AG04450 (cell line): ENCODE results near the gene CDC26. TPM values are rescaled to one million over a fixed set of nuclear protein-coding genes. Genes with fewer than 3 reads are reported as not detected.

ENCODE experiments used
- CTCF ChIA-PET: fragments of 300-600, 350-600 bp; formaldehyde crosslinking; extraction: SDS; loops from one replicate; lab custom pipeline; 2022; ENCODE audit warnings: antibody characterized with exemption, inconsistent platforms; lab: Charles Lee
- POLR2A ChIA-PET: fragments of 350-600 bp; formaldehyde crosslinking; extraction: SDS; loops from one replicate; lab custom pipeline; 2021; ENCODE audit warnings: antibody characterized with exemption, inconsistent platforms; lab: Yijun Ruan, JAX
- DNase-seq: peaks from one replicate; pipeline ENCODE4 v3.0.0-alpha.2; 2011; ENCODE audit warnings: low read depth, low spot score
- H3K27ac ChIP-seq: one replicate; pipeline ENCODE4 v1.5.1; 2012; ENCODE audit warnings: low read depth, low read length, control low read depth
- H3K27me3 ChIP-seq: one replicate; pipeline ENCODE4 v1.6.0; 2012; ENCODE audit warnings: low read length; ENCODE audit not compliant: control insufficient read depth, insufficient read depth
- H3K4me3 ChIP-seq: 2 replicates; pipeline ENCODE4 v1.5.1; 2011; ENCODE audit warnings: mild to moderate bottlenecking, low read depth, low read length, control low read depth
- H3K9me3 ChIP-seq: 2 replicates; pipeline ENCODE4 v1.5.1; 2012; ENCODE audit warnings: low read length; ENCODE audit not compliant: control insufficient read depth, insufficient read depth
- polyA plus RNA-seq: library from polyadenylated mRNA; depleted of rRNA; stranded (reverse); fragments of >200 nt; gene quantifications from 2 replicates; pipeline ENCODE4 v1.2.3, GENCODE V29; 2011
- TF ChIP-seq, protein P1 (sequence below): IDR thresholded peaks from 2 replicates; pipeline ENCODE4 v1.5.1; 2011; ENCODE audit warnings: low read depth, low read length, control low read depth, inconsistent platforms

Gene CDC26
- polyA plus RNA-seq, 1 experiment, result 52.6 TPM

DNA sequence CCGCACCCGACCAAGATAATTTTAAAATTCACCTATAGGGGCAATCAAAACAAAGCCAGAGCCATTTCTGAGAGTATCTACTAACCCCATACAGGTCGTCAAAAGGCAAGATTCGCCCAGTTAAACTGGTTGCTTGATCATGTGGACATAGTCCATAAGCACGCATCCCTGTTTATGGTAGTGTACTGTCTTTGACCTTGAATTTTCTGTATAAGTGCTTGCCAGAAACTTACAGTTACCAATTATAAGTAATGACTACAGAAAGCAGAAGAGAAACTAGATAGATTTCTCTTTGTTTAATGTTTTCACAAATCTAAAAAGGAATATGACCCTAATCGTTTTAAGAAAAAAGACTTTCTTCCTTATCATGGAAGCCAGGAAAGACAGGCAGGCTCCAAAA, 28.4 kb downstream of the CDC26 start:
- H3K27me3 ChIP-seq, result no peaks in the 10 kb centered on the region
- H3K4me3 ChIP-seq, result no peak overlapping the region
- POLR2A ChIA-PET, result interaction anchor here (0.7 kb wide), 1 partner anchor 25 kb away, joined by 4 read pairs; no protein-coding TSS in a partner anchor
- TF ChIP-seq, protein P1, sequence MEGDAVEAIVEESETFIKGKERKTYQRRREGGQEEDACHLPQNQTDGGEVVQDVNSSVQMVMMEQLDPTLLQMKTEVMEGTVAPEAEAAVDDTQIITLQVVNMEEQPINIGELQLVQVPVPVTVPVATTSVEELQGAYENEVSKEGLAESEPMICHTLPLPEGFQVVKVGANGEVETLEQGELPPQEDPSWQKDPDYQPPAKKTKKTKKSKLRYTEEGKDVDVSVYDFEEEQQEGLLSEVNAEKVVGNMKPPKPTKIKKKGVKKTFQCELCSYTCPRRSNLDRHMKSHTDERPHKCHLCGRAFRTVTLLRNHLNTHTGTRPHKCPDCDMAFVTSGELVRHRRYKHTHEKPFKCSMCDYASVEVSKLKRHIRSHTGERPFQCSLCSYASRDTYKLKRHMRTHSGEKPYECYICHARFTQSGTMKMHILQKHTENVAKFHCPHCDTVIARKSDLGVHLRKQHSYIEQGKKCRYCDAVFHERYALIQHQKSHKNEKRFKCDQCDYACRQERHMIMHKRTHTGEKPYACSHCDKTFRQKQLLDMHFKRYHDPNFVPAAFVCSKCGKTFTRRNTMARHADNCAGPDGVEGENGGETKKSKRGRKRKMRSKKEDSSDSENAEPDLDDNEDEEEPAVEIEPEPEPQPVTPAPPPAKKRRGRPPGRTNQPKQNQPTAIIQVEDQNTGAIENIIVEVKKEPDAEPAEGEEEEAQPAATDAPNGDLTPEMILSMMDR, result no peak
- no peak for DNase-seq
- CTCF ChIA-PET, result no interaction called here
- H3K9me3 ChIP-seq, result no peaks in the 10 kb centered on the region
- H3K27ac ChIP-seq, result no peak overlapping the region

DNA sequence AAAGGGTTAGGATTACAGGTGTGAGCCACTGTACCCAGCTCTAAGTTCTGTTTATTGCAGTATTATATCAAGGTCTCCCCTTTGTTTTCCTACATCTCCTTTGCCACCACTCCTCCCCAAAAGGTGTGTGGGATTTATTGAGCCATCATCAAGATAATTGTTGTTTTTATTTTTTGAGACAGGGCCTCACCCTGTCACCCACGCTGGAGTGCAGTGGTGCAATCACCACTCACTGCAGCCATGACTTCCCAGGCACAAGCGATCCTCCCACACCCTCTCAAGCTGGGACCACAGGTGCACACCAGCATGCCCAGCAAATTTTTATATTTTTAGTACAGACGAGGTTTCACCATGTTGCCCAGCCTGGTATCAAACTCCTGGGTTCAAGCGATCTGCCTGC, 29.5 kb downstream of the CDC26 start:
- CTCF ChIA-PET, result no interaction called here
- H3K9me3 ChIP-seq, result no peaks in the 10 kb centered on the region
- no peak for DNase-seq
- no peak overlapping the region for H3K27ac ChIP-seq
- no peaks in the 10 kb centered on the region for H3K27me3 ChIP-seq
- TF ChIP-seq, protein P1, result no peak
- POLR2A ChIA-PET, result interaction anchor here (0.7 kb wide), 1 partner anchor 24 kb away, joined by 4 read pairs; no protein-coding TSS in a partner anchor
- no peak overlapping the region for H3K4me3 ChIP-seq

DNA sequence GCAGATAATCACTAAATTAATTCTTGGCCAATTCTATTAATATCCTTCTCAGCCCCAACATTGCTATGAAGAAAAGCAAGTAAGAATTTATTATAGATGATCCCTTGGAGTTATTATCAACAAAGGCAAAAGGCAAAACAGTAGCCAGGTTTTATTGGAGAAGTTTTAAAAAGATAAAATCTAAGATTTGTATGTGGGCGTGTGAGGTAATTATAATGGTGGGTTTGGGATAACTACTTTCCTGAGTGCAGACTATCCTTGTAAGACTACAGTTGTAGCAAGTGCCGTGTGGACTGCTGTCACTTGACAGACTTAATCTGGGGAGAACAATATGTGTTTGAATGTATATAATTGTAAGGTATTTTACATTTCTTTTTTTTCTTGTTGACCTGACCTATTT, 30.8 kb downstream of the CDC26 start:
- no peak for DNase-seq
- Histone ChIP-seq H3K27ac (no peak overlapping the region), H3K4me3 (no peak overlapping the region), H3K9me3 (no peaks in the 10 kb centered on the region), H3K27me3 (no peaks in the 10 kb centered on the region)
- ChIA-PET CTCF (no interaction called here), POLR2A (no interaction called here)
- TF ChIP-seq, protein P1, result no peak

DNA sequence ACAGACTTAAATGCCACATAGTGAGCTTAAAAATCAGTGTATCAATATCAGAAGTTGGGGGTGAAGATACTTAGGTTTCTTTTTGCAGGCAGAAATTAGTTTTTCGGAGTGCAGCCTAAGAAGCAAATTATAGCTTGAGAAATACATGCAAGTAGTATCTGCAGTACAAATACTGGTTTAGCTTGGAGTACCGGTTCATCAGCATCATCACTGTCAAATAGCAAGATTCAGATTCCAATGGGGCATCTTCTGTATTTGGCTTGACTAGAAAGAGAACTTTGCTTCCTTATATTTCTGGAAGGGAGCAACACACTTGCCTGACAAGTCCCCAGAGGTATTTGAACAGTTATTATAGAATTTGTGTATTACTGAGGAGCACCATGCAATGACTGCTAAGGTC, 34.2 kb downstream of the CDC26 start:
- no peak overlapping the region for H3K4me3 ChIP-seq
- DNase-seq, result no peak
- ChIA-PET CTCF (no interaction called here), POLR2A (no interaction called here)
- no peaks in the 10 kb centered on the region for H3K27me3 ChIP-seq
- TF ChIP-seq, protein P1, result no peak
- no peak overlapping the region for H3K27ac ChIP-seq
- no peaks in the 10 kb centered on the region for H3K9me3 ChIP-seq

DNA sequence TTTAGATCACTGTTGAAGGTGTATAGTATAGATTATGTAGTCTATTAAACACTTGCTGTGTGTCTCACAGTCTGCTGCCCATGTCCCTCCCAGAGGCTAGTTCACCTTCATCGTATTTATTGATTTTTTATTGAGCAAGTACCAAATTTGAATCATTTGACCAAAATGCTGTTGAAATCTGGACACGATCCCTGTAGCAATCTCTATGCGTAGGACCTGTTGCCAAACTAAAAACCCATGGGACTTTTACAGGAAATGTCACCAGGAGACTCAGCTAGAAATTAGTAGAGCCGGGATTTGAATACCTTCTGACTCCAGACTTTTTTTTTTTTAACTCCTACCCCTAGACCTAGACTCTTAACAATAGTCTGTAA, 36.5 kb downstream of the CDC26 start:
- no peaks in the 10 kb centered on the region for H3K27me3 ChIP-seq
- H3K27ac ChIP-seq, result no peak overlapping the region
- H3K4me3 ChIP-seq, result no peak overlapping the region
- no peak for DNase-seq
- POLR2A ChIA-PET, result no interaction called here
- CTCF ChIA-PET, result interaction anchor here (1.2 kb wide), 1 partner anchor 14 kb away, joined by 4 read pairs; no protein-coding TSS in a partner anchor
- TF ChIP-seq, protein P1, result no peak
- H3K9me3 ChIP-seq, result no peaks in the 10 kb centered on the region
